Retinal pigment epithelial cell (primary cell): ENCODE data around the gene FOXD2.
"Not testable (repeated sequence)": the region's sequence is repeated elsewhere in the genome, so short reads cannot be mapped to it uniquely, and the experiment has no call there.

Experiments
- DNase-seq: peaks from one replicate; pipeline ENCODE4 v3.0.0-alpha.2; 2010; ENCODE audit warnings: low read depth
- H3K4me3 ChIP-seq: 2 replicates; pipeline ENCODE4 v1.5.1; 2011; ENCODE audit warnings: mild to moderate bottlenecking, low read length, control low read depth, moderate library complexity
- TF ChIP-seq, protein P1 (sequence below): conservative IDR thresholded peaks from 2 replicates; pipeline ENCODE4 v1.5.1; 2011; ENCODE audit warnings: low read depth, low read length, control low read depth, inconsistent platforms

The FOXD2 gene

GRCh38 chr1:47456250-47456649 is 18.4 kb downstream of the FOXD2 start:
- H3K4me3 ChIP-seq: no peak overlapping the region
- no peak for DNase-seq
- TF ChIP-seq, protein P1, sequence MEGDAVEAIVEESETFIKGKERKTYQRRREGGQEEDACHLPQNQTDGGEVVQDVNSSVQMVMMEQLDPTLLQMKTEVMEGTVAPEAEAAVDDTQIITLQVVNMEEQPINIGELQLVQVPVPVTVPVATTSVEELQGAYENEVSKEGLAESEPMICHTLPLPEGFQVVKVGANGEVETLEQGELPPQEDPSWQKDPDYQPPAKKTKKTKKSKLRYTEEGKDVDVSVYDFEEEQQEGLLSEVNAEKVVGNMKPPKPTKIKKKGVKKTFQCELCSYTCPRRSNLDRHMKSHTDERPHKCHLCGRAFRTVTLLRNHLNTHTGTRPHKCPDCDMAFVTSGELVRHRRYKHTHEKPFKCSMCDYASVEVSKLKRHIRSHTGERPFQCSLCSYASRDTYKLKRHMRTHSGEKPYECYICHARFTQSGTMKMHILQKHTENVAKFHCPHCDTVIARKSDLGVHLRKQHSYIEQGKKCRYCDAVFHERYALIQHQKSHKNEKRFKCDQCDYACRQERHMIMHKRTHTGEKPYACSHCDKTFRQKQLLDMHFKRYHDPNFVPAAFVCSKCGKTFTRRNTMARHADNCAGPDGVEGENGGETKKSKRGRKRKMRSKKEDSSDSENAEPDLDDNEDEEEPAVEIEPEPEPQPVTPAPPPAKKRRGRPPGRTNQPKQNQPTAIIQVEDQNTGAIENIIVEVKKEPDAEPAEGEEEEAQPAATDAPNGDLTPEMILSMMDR: no peak

DNA sequence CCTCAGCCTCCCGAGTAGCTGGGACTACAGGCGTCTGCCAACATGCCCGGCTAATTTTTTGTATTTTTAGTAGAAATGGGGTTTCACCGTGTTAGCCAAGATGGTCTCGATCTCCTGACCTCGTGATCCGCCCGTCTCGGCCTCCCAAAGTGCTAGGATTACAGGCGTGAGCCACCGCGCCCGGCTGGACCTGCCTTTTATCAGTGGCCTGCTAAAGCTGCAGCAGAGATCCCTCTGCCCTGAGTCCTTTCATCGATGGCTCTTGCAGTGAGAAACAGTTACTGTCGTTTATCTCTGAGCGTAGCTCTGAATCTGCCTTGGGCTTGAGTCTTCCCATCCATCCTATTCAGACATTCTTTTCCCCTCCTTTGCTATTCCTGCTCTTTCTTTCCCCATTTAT is 19.7 kb downstream of the FOXD2 start:
- not testable (repeated sequence) for H3K4me3 ChIP-seq, DNase-seq

DNA sequence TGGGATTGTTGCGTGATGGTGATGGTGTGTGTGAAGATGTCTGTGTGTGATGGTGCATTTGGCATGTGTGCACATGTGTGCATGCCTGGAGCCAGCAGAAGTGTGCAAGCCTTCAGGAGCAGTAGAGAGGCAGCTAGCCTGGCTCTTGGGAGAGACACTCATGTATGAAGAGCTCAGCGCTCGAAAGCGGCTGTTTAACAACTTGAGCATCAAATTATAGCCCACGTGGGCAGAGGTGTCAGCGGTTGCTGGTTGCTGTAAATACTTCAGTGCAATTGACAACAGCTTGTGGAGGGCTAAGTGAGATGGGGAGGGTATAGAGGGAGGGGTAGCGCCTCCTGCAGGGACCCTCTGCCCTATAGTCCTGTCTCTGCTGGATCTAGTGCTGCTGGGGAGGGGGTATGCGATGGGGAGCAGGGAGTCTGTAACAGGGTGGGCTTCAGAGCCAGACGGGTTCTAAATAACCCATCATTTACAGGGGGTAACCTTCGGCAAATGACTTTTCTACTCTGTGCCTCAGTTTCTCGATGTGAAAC is 21.5 kb downstream of the FOXD2 start:
- no peak overlapping the region for H3K4me3 ChIP-seq
- no peak for DNase-seq
- TF ChIP-seq, protein P1: no peak

DNA sequence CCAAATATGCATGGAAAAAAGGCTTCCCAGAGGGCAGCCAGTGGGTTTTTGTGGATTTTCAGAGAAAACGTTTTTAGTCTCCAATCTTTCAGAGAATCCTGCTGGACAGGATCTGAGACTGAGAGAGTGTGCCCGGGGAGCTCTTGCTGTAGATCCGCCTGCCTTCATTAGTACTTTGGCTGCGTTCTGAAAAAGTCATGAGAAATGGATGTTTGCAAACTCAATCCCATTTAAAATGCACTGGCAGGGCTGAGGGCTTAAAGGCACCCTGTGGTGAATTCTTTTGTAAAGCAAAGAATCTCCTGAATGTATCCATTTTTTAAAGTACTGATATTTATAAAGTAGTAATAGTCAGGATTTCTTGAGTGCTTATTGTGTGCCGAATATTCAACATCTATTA is 22.2 kb downstream of the FOXD2 start:
- H3K4me3 ChIP-seq: no peak overlapping the region
- DNase-seq: no peak
- TF ChIP-seq, protein P1: no peak

DNA sequence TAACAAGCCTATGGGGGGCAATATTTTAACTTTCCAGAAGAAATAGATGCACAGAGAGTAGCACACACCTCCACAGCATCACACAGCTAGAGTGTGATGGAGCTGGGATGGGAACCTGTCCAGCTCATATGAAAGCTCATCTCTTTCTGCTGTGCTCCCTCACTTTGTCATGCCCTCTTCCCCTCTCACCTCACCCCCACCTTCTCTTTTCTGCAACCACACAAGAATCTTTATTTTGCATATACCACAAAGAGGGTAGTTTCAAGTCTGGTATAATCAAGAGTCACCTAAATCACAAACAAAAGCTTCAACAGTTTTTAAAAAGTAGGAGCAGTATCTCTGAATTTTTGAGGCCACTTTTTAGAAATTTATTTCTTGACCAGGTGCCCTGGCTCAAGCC is 22.6 kb downstream of the FOXD2 start:
- no peak overlapping the region for H3K4me3 ChIP-seq
- TF ChIP-seq, protein P1: no peak
- DNase-seq: no peak

- TF ChIP-seq, protein P1: no peak
- no peak overlapping the region for H3K4me3 ChIP-seq
- no peak for DNase-seq
These were observed 27.8 kb downstream of the FOXD2 start for GRCh38 chr1:47465605-47466004.

DNA sequence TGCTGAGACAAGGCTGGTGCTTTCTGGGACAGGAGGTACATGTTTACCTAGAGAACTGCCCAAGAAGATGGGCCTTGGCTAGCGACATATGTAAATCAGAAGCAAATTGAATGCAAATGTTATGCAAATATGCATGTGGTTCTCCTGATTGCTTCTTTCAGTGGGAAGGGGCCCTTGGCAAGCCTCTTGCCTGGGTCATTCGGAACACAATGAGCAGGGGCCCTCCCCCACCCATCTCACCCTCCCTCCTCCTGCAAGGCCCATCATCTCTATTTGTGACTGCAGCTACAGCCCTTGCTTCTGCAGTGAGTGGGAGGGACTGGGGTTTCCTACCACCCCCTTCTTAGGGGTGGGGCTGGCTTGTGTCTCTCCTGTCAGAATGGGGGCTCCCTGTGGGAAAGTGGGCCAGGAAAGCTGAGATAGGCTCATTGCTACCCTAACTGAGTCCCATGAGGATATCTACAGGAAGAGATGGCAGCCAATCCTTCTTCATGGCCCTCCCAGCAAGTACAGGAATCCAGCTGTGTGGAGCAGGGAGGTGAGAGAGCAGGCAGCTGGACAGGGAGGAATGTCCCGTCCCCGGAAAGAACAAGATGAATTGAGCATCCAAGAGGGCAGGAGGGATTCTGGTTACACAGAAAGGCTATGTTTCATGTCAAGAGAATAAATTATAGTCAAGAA is 31.0 kb downstream of the FOXD2 start:
- H3K4me3 ChIP-seq: no peak overlapping the region
- TF ChIP-seq, protein P1: no peak
- DNase-seq: no peak
